Measurements from ENCODE around the gene DOCK10. TPM values are rescaled to one million over a fixed set of nuclear protein-coding genes. Genes with fewer than 3 reads are reported as not detected.
"Not testable (repeated sequence)": the region's sequence is repeated elsewhere in the genome, so short reads cannot be mapped to it uniquely, and the experiment has no call there.

DOCK10 gene
- total RNA-seq, 2 experiments from 2014 or later: 123 to 137 TPM

DNA sequence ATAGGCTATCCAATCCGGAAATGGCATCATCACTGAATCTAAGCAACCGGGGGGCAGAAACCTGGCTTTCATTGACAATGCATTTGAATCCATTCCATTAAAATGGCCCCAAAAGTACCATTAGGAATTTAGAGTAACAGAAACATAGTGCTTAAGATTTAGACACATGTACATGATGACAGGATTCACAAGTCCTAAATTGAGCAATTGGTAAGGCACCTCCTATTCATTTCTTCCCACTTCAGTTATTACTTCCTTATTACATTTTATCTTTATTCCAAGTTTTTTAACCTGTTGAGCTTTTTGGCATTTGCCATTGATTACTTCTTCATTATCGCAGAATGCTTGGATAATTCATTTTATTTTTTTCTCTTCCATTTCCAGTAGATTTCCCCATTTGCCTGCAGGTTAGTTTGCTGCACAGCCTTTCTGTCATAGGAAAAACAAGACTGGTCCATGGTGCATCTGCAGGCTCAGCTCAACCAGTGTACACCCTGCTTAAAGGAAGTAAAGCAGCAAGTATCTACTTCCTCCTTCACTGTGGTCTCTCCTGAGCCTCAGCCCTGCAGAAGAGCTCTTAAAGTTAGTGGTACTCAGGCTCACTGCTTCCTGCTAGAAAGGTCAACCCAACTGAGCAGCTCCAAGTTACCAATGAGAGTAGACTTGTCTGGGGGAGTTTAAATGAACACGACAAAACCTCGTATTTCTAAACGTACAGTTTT lies 89.2 kb downstream of the DOCK10 start:
- peaks cover 10% of the 10 kb centered on the region for H3K36me3 Mint-ChIP-seq (ENCODE audit: low read depth)

DNA sequence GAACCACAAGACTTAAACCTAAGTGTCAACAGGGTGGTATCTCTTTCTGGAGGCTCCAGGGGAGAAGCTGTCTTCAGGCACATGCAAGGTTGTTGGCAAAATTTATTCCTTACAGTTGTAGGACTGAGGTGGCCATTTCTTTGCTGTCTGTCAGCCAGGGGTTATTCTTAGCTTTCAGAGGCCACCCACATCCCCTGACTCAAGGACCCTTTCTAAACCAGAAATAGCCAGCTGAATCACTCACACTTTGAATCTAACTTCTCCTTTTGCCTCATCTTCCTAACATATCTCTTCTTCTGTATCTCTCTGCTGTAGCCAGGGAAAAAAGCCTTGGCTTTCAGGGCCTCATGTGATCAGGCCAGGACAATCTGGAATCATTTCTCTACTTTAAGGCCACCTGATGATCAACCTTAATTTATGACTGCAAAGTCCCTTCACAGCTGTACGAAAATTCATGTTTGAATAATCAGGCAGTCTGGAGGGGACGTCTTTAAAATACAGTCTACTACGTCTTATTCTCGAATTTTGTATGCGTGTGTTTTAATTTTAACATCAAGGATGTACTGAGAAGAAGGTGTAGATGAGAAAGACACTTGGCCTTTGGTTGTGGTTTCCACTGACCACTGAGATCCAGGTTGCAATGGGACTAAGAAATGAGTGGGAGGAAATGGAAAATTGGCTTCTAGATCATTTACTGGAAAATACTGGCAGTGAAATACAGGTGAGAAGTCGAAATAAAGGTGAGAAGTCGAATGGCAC lies 90.4 kb downstream of the DOCK10 start:
- H3K36me3 Mint-ChIP-seq (ENCODE audit: low read depth): peaks cover 6% of the 10 kb centered on the region
- DNase-seq: peak; percentile 43
- no peaks in the 10 kb centered on the region for H3K9me3 Mint-ChIP-seq
- no peaks in the 10 kb centered on the region for H3K27me3 Mint-ChIP-seq (ENCODE audit: low read depth)
- H3K4me1 Mint-ChIP-seq (ENCODE audit: low read depth): peaks cover 86% of the 10 kb centered on the region
- H3K27ac Mint-ChIP-seq: peak overlapping the region; percentile 88
- intact Hi-C loops (cut with micrococcal nuclease): no loop called here
- peak overlapping the region; percentile 28 for H3K4me3 Mint-ChIP-seq
- CTCF ChIA-PET: interaction anchor here (0.6 to 1.2 kb wide), 4 partner anchors 12 to 1848 kb away, joined by 3 to 5 read pairs (median 3); partner anchors contain the start of gene IRS1

More for the DNA sequence above, 89.2 kb downstream of the DOCK10 start:
- CTCF ChIA-PET: interaction anchor here (0.6 to 1.0 kb wide), 2 partner anchors 21 to 49 kb away, joined by 3 read pairs; no protein-coding TSS in a partner anchor
- peak overlapping the region; percentile 85 for H3K27ac Mint-ChIP-seq
- H3K9me3 Mint-ChIP-seq: no peaks in the 10 kb centered on the region
- H3K27me3 Mint-ChIP-seq (ENCODE audit: low read depth): no peaks in the 10 kb centered on the region
- peaks cover 88% of the 10 kb centered on the region for H3K4me1 Mint-ChIP-seq (ENCODE audit: low read depth)
- intact Hi-C loops (cut with micrococcal nuclease): no loop called here
- DNase-seq: peak; percentile 61
- H3K4me3 Mint-ChIP-seq: peak overlapping the region; percentile 32

DNA sequence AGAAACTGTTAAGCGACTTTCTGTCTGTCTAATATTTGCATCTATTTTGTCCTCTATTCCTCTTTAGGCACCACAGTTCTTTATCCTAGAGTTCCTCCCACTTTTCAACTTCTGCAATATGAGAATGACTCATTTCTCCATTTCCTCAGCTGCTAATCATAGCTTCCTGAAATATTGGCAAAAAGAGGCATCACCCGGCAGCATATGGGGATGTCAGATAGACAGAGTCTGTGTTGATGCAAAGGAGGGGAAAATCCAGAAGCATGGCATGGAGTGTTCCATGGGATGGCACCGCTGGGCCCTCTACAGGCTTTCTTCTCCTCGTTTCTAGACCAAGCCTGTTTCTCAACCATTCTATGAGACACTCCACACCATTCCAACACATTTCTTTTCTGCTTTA lies 93.4 kb downstream of the DOCK10 start:
- Mint-ChIP-seq H3K4me3 (no peak overlapping the region), H3K27ac (peak overlapping the region; percentile 76), H3K4me1 (ENCODE audit: low read depth) (peaks cover 66% of the 10 kb centered on the region), H3K27me3 (ENCODE audit: low read depth) (no peaks in the 10 kb centered on the region), H3K36me3 (ENCODE audit: low read depth) (peaks cover 24% of the 10 kb centered on the region), H3K9me3 (no peaks in the 10 kb centered on the region)
- intact Hi-C loops (cut with micrococcal nuclease): loop anchor here (5.0 kb wide), 1 partner anchor 1007 kb away; no protein-coding TSS in a partner anchor
- CTCF ChIA-PET: interaction anchor here (0.7 to 10.0 kb wide), 3 partner anchors 21 to 53 kb away, joined by 3 to 66 read pairs (median 34); no protein-coding TSS in a partner anchor
- DNase-seq: no peak

DNA sequence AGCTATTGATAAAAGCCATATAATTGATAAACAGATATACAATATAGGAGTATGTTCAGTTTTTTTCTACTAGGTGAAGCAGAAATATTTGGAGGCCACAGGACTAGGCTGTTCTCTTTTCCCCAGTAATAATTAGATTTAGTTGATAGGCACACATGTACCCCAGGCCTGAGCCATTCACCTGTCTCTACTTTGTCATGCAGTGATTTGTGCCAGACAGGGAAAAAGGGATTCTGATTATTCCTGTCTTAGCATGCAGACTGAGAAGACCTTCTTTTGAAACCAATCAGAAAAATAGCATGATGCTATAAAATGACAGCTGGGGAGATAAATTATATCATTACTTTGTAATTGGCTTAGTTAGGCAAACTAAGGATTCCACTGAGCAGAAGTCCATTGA lies 94.3 kb downstream of the DOCK10 start:
- Mint-ChIP-seq H3K27ac (peak overlapping the region; percentile 62), H3K36me3 (ENCODE audit: low read depth) (peaks cover 22% of the 10 kb centered on the region), H3K4me1 (ENCODE audit: low read depth) (peaks cover 61% of the 10 kb centered on the region), H3K9me3 (no peaks in the 10 kb centered on the region), H3K4me3 (no peak overlapping the region), H3K27me3 (ENCODE audit: low read depth) (no peaks in the 10 kb centered on the region)
- CTCF ChIA-PET: interaction anchor here (7.1 to 10.0 kb wide), 2 partner anchors 20 to 54 kb away, joined by 34 to 66 read pairs; no protein-coding TSS in a partner anchor
- intact Hi-C loops (cut with micrococcal nuclease): loop anchor here (5.0 kb wide), 1 partner anchor 1006 kb away; no protein-coding TSS in a partner anchor
- DNase-seq: no peak

DNA sequence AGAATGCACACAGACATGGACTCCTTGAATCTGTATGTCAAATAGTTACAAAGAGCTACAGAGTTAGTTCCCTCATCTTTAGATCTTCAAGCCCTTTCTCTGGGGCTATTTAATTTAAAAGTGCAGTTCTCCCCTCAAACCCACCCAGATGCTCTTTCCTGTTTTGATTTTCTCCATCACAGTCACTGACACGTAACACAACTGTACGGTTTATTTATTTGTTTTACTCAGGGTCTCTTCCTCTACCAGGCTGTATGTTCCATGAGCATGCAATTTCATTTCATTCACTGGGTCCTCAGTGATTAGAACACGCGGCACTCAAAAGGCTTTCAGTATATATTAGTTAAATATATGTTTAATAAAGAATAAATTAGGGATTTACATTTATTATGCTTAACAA lies 94.7 kb downstream of the DOCK10 start:
- Mint-ChIP-seq H3K9me3 (no peaks in the 10 kb centered on the region), H3K4me3 (peak overlapping the region; percentile 82), H3K27me3 (ENCODE audit: low read depth) (no peaks in the 10 kb centered on the region), H3K4me1 (ENCODE audit: low read depth) (peaks cover 58% of the 10 kb centered on the region), H3K27ac (peak overlapping the region; percentile 94), H3K36me3 (ENCODE audit: low read depth) (peaks cover 22% of the 10 kb centered on the region)
- CTCF ChIA-PET: interaction anchor here (7.1 to 10.0 kb wide), 2 partner anchors 20 to 54 kb away, joined by 34 to 66 read pairs; no protein-coding TSS in a partner anchor
- DNase-seq: no peak
- intact Hi-C loops (cut with micrococcal nuclease): loop anchor here (1.0 to 5.0 kb wide), 8 partner anchors 9 to 1005 kb away; no protein-coding TSS in a partner anchor

DNA sequence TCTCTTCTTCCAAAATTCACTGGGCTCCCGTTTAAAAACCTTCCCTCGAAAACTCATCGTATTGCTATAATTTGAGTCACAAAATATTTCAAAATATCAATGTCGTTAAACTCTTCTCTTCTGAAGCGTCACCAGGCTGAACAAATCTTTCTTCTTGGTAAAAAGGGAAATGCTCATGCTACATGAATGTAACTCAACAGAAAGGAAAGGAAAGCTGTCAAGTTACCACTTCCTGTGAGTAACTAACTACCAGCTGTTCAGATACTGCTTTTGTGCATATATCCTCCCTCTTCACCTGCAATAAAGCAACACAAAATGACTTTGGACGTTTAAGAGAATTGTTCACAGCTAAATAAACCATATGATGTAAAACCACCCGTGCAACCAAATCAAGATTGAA lies 95.4 kb downstream of the DOCK10 start:
- Mint-ChIP-seq H3K36me3 (ENCODE audit: low read depth) (peaks cover 24% of the 10 kb centered on the region), H3K4me3 (peak overlapping the region; percentile 82), H3K27me3 (ENCODE audit: low read depth) (no peaks in the 10 kb centered on the region), H3K4me1 (ENCODE audit: low read depth) (peaks cover 58% of the 10 kb centered on the region), H3K27ac (peak overlapping the region; percentile 94), H3K9me3 (no peaks in the 10 kb centered on the region)
- intact Hi-C loops (cut with micrococcal nuclease): loop anchor here (1.0 to 5.0 kb wide), 8 partner anchors 9 to 1005 kb away; no protein-coding TSS in a partner anchor
- no peak for DNase-seq
- CTCF ChIA-PET: interaction anchor here (0.9 to 10.0 kb wide), 3 partner anchors 19 to 175 kb away, joined by 4 to 66 read pairs (median 34); no protein-coding TSS in a partner anchor

DNA sequence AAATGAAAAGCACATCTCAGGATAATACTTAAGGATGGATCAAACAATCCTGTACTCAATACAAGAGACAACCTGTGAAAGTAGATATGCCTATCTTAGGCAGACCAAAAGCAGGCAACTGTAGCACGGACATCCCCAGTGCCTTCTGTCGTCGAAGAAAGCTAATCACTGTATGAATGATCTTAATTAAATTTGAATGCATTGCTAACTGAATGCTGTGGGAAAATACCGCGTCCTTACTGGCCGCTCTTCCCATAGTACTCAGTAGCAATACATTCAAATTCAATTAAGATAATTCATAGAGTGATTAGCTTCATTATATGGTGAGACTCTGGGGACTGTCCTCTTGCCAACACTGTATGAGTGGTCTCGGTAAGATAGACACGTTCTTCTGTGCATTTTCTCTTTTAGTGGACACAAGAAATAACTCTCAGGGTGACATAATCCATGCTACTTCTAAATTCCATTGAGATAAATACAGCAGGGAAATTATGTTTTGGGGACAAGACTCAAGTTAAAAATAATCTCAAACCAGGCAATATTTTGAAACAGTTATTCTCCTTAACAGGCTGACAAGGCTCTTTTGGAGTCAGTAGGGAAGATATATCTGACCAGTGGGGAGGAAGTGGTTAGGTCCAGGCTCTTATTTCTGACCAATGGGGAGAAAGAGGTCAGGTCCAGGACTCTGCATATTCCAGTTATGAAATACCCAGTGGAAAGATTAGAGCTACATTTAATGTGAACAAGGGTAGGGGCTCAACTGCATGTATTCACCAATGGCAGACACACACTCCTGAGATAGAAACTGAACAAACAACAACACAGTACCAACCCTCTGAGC lies 97.3 kb downstream of the DOCK10 start:
- Mint-ChIP-seq H3K4me3 (peak overlapping the region; percentile 89), H3K36me3 (ENCODE audit: low read depth) (peaks cover 26% of the 10 kb centered on the region), H3K9me3 (no peaks in the 10 kb centered on the region), H3K4me1 (ENCODE audit: low read depth) (peaks cover 58% of the 10 kb centered on the region), H3K27me3 (ENCODE audit: low read depth) (no peaks in the 10 kb centered on the region), H3K27ac (peak overlapping the region; percentile 94)
- CTCF ChIA-PET: interaction anchor here (1.2 to 10.0 kb wide), 4 partner anchors 12 to 95 kb away, joined by 3 to 66 read pairs (median 24); no protein-coding TSS in a partner anchor
- peak; percentile 55 for DNase-seq
- intact Hi-C loops (cut with micrococcal nuclease): loop anchor here (1.0 to 5.0 kb wide), 4 partner anchors 93 to 1892 kb away; partner anchors contain the start of genes MRPL44 and RHBDD1

DNA sequence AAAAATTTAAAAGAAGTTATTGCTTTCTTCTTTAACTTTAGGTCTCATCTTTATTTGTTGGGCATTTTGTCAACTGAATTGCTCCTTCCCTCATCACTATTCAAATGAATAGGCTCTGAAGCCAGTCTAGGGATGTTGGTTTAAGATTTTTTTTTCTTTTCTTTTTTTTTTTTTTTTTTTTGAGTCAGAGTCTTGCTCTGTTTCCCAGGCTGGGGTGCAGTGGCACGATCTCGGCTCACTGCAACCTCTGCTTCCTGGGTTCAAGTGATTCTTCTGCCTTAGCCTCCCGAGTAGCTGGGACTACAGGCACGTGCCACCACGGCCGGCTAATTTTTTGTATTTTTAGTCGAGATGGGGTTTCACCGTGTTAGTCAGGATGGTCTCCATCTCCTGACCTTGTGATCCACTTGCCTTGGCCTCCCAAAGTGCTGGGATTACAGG lies 98.6 kb downstream of the DOCK10 start:
- CTCF ChIA-PET: interaction anchor here (0.6 to 10.0 kb wide), 6 partner anchors 10 to 59 kb away, joined by 3 to 66 read pairs (median 23); no protein-coding TSS in a partner anchor
- H3K4me3 Mint-ChIP-seq: peak overlapping the region; percentile 89
- peak; percentile 79 for DNase-seq
- not testable (repeated sequence) for H3K9me3 Mint-ChIP-seq; H3K27me3 Mint-ChIP-seq (ENCODE audit: low read depth)
- peaks cover 53% of the 10 kb centered on the region for H3K4me1 Mint-ChIP-seq (ENCODE audit: low read depth)
- H3K36me3 Mint-ChIP-seq (ENCODE audit: low read depth): peaks cover 26% of the 10 kb centered on the region
- intact Hi-C loops (cut with micrococcal nuclease): loop anchor here (1.0 to 5.0 kb wide), 4 partner anchors 17 to 1894 kb away; partner anchors contain the start of genes MRPL44 and RHBDD1
- H3K27ac Mint-ChIP-seq: peak overlapping the region; percentile 94

DNA sequence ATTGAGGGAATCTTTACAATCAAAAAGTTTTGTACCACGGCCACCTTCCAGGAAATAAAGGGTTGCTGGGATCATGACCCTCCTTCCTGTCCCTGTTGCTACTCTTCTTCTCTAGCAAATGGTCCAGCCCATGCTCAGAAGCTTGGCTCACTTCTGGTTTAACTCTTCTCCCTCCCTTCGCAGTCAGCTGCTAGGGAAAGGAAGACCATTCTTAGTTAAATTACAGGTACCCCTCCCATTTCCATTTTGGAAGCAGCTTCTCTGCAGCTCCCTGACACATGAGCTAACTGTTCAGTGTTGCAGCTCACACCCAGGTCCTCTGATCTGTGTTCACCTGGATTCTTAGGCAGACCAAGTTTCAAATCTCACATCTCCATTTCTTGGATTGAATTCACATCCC lies 100.3 kb downstream of the DOCK10 start:
- intact Hi-C loops (cut with micrococcal nuclease): loop anchor here (5.0 kb wide), 2 partner anchors 985 to 1895 kb away; partner anchors contain the start of genes MRPL44 and RHBDD1
- CTCF ChIA-PET: interaction anchor here (0.6 to 10.0 kb wide), 6 partner anchors 14 to 65 kb away, joined by 3 to 66 read pairs (median 6); no protein-coding TSS in a partner anchor
- peak overlapping the region; percentile 55 for H3K4me3 Mint-ChIP-seq
- H3K27ac Mint-ChIP-seq: peak overlapping the region; percentile 87
- H3K9me3 Mint-ChIP-seq: no peaks in the 10 kb centered on the region
- no peak for DNase-seq
- no peaks in the 10 kb centered on the region for H3K27me3 Mint-ChIP-seq (ENCODE audit: low read depth)
- H3K4me1 Mint-ChIP-seq (ENCODE audit: low read depth): peaks cover 54% of the 10 kb centered on the region
- peaks cover 26% of the 10 kb centered on the region for H3K36me3 Mint-ChIP-seq (ENCODE audit: low read depth)

DNA sequence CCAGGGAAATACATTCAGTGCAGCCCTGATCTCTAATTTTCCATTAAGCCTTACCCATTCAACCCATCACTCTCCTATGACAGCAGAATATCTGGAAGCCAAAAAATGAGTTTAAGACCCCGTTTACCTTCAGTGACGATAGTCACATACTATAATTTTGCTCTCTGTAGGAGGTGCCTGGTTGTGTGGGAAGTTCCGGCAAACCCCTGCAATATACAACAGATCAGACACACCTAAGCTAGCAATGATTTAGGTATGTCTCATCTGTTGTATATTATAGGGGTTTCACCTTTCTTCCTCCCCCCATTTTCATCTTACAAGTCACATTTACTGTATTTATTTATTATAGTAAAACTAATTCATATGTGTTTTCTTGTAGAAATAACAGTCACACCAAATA lies 101.7 kb downstream of the DOCK10 start:
- H3K4me3 Mint-ChIP-seq: peak overlapping the region; percentile 52
- peaks cover 21% of the 10 kb centered on the region for H3K36me3 Mint-ChIP-seq (ENCODE audit: low read depth)
- intact Hi-C loops (cut with micrococcal nuclease): loop anchor here (5.0 kb wide), 2 partner anchors 983 to 1897 kb away; partner anchors contain the start of genes MRPL44 and RHBDD1
- H3K9me3 Mint-ChIP-seq: no peaks in the 10 kb centered on the region
- CTCF ChIA-PET: interaction anchor here (1.3 to 10.0 kb wide), 3 partner anchors 13 to 66 kb away, joined by 4 to 66 read pairs (median 31); no protein-coding TSS in a partner anchor
- H3K4me1 Mint-ChIP-seq (ENCODE audit: low read depth): peaks cover 64% of the 10 kb centered on the region
- H3K27me3 Mint-ChIP-seq (ENCODE audit: low read depth): no peaks in the 10 kb centered on the region
- DNase-seq: peak; percentile 58
- H3K27ac Mint-ChIP-seq: peak overlapping the region; percentile 89

Measured in activated naive CD4-positive, alpha-beta T cell treated with anti-CD3 and anti-CD28 coated beads for 36 hours (primary cell).